ENCODE measurements around the gene NEDD8. TPM values are rescaled to one million over a fixed set of nuclear protein-coding genes. Genes with fewer than 3 reads are reported as not detected.

Gene NEDD8
- total and polyA plus RNA-seq, 9 donors = 69.7 to 301 (median 134) TPM

GRCh38 chr14:24273422-24273998 is 41.3 kb upstream of the NEDD8 start:
- H3K27me3 ChIP-seq = no peaks in the 10 kb centered on the region
- H3K4me3 ChIP-seq = no peak overlapping the region
- 61 to 79% (median 61%) methylated on average over 3 of the region's 3 CpGs for WGBS, 3 donors
- H3K36me3 ChIP-seq = no peaks in the 10 kb centered on the region
- no peak overlapping the region for H3K27ac ChIP-seq
- intact Hi-C loops (cut with DNase I) = no loop called here
- DNase-seq = no peak
- TF ChIP-seq EP300 (IDR thresholded peaks at IDR 0.05) = no peak
- peaks cover 2% of the 10 kb centered on the region for H3K4me1 ChIP-seq (ENCODE audit: insufficient read depth)
- no peaks in the 10 kb centered on the region for H3K9me3 ChIP-seq

- no peak overlapping the region for H3K4me3 ChIP-seq
- intact Hi-C loops (cut with DNase I) = no loop called here
- TF ChIP-seq CTCF (IDR thresholded peaks at IDR 0.05) (no peak), POLR2A (IDR thresholded peaks at IDR 0.05) (no peak), EP300 (IDR thresholded peaks at IDR 0.05) (no peak)
- no peaks in the 10 kb centered on the region for H3K27me3 ChIP-seq
- H3K27ac ChIP-seq = no peak overlapping the region
- no peak for DNase-seq
- no peaks in the 10 kb centered on the region for H3K9me3 ChIP-seq
- peaks cover 2% of the 10 kb centered on the region for H3K4me1 ChIP-seq (ENCODE audit: insufficient read depth)
- WGBS, 3 donors = 92 to 98% (median 96%) methylated on average over 2 of the region's 2 CpGs
- no peaks in the 10 kb centered on the region for H3K36me3 ChIP-seq
These were observed 40.3 kb upstream of the NEDD8 start for GRCh38 chr14:24272467-24272866.

- no peaks in the 10 kb centered on the region for H3K9me3 ChIP-seq
- H3K4me1 ChIP-seq (ENCODE audit: insufficient read depth) = peaks cover 2% of the 10 kb centered on the region
- no peaks in the 10 kb centered on the region for H3K36me3 ChIP-seq
- intact Hi-C loops (cut with DNase I) = no loop called here
- H3K4me3 ChIP-seq = peak overlapping the region; percentile 73
- 14 to 22% (median 17%) methylated on average over 3 of the region's 3 CpGs for WGBS, 3 donors
- H3K27ac ChIP-seq = peak overlapping the region; percentile 76 to 98
- no peak for TF ChIP-seq POLR2A (IDR thresholded peaks at IDR 0.05)
- no peak for TF ChIP-seq EP300 (IDR thresholded peaks at IDR 0.05)
- no peak for TF ChIP-seq CTCF (IDR thresholded peaks at IDR 0.05)
- no peak for DNase-seq
- no peaks in the 10 kb centered on the region for H3K27me3 ChIP-seq
These were observed 39.7 kb upstream of the NEDD8 start for GRCh38 chr14:24271834-24272263.

- Histone ChIP-seq H3K9me3 (no peaks in the 10 kb centered on the region), H3K4me3 (peak within 1 kb of the TSS; percentile 73), H3K36me3 (no peaks in the 10 kb centered on the region), H3K27ac (peak within 1 kb of the TSS; percentile 76 to 98), H3K4me1 (ENCODE audit: insufficient read depth) (peaks cover 2% of the 10 kb centered on the region), H3K27me3 (no peaks in the 10 kb centered on the region)
- DNase-seq = peak; percentile 83 to 92 (median 86)
- TF ChIP-seq POLR2A (IDR thresholded peaks at IDR 0.05) (no peak), CTCF (IDR thresholded peaks at IDR 0.05) (peak; percentile 44 to 84 (median 80)), EP300 (IDR thresholded peaks at IDR 0.05) (no peak)
- WGBS, 3 donors = 0 to 1% (median 0%) methylated on average over 53 to 61 of the region's 61 CpGs
- intact Hi-C loops (cut with DNase I) = no loop called here
These were observed 39.1 kb upstream of the NEDD8 start, which contains the start of gene RABGGTA for GRCh38 chr14:24271134-24271833. RABGGTA (minus strand) TSS chr14:24271597; CDS start chr14:24271115, 482 bp downstream.
